Activated CD8-positive, alpha-beta T cell treated with anti-CD3 and anti-CD28 coated beads for 36 hours (primary cell): ENCODE results near the gene CDKN1B. TPM values are rescaled to one million over a fixed set of nuclear protein-coding genes. Genes with fewer than 3 reads are reported as not detected.

Experiments used
- ATAC-seq: fragments of 200-7000 bp; cut with Tn5 transposase; one replicate; pipeline ENCODE4 v1.10.0; 2021; ENCODE audit warnings: mild to moderate bottlenecking, moderate library complexity
- CTCF ChIA-PET: fragments of 350-600 bp; sonication (Branson Sonifier 250); formaldehyde crosslinking; loops from one replicate; lab custom pipeline; 2021; ENCODE audit warnings: antibody characterized with exemption; lab: Charles Lee
- POLR2A ChIA-PET: fragments of 350-600 bp; sonication (Branson Sonifier 250); formaldehyde crosslinking; loops from one replicate; lab custom pipeline; 2021; ENCODE audit warnings: antibody characterized with exemption; lab: Charles Lee
- DNase-seq: peaks from one replicate; pipeline ENCODE4 v3.0.0-alpha.2; 2020
- H3K27ac Mint-ChIP-seq: one replicate; pipeline ENCODE4 v1.8.0; 2021; ENCODE audit warnings: mild to moderate bottlenecking, mixed read lengths
- H3K27me3 Mint-ChIP-seq: one replicate; pipeline ENCODE4 v1.8.0; 2021; ENCODE audit warnings: mixed read lengths
- H3K36me3 Mint-ChIP-seq: one replicate; pipeline ENCODE4 v1.8.0; 2021; ENCODE audit warnings: low read depth, mixed read lengths
- H3K4me1 Mint-ChIP-seq: one replicate; pipeline ENCODE4 v1.8.0; 2021; ENCODE audit warnings: low read depth, mixed read lengths
- H3K4me3 Mint-ChIP-seq: one replicate; pipeline ENCODE4 v1.8.0; 2021; ENCODE audit warnings: mild to moderate bottlenecking, moderate library complexity, mixed read lengths
- H3K9me3 Mint-ChIP-seq: one replicate; pipeline ENCODE4 v1.8.0; 2021; ENCODE audit warnings: mixed read lengths
- CTCF ChIP-seq: fragments of 200-600 bp; IDR thresholded peaks from one replicate; pipeline ENCODE4 v1.8.0; 2022; ENCODE audit warnings: antibody characterized with exemption, mild to moderate bottlenecking
- intact Hi-C: fragments of 100-400 bp; cut with micrococcal nuclease; formaldehyde crosslinking; loops from one replicate; pipeline ENCODE4 v1.10.0; 2022
- total RNA-seq, 2 experiments: library from RNA; stranded (reverse); gene quantifications; one replicate each; pipeline ENCODE4 v1.2.3, GENCODE V29; 2021

CDKN1B gene
- total RNA-seq, 2 experiments from 2014 or later: 39.9 to 40.8 TPM

GRCh38 chr12:12723681-12724420 is 6.7 kb downstream of the CDKN1B start:
- no peak for ATAC-seq
- no peaks in the 10 kb centered on the region for H3K9me3 Mint-ChIP-seq
- no peak for TF ChIP-seq CTCF
- peak overlapping the region; percentile 99 for H3K27ac Mint-ChIP-seq
- H3K36me3 Mint-ChIP-seq: peaks cover 70% of the 10 kb centered on the region
- peak; percentile 31 for DNase-seq
- intact Hi-C loops: no loop called here
- peak overlapping the region; percentile 86 for H3K4me3 Mint-ChIP-seq
- no peaks in the 10 kb centered on the region for H3K27me3 Mint-ChIP-seq
- peaks cover 39% of the 10 kb centered on the region for H3K4me1 Mint-ChIP-seq
- ChIA-PET POLR2A (interaction anchor here (0.6 to 7.2 kb wide), 15 partner anchors 9 to 1662 kb away, joined by 3 to 101 read pairs (median 4); partner anchors contain the start of genes BORCS5, CDKN1B, DUSP16 and GPR19), CTCF (interaction anchor here (1.7 to 2.8 kb wide), 2 partner anchors 10 to 13 kb away, joined by 3 to 11 read pairs; no protein-coding TSS in a partner anchor)

GRCh38 chr12:12724421-12725085 is 7.4 kb downstream of the CDKN1B start:
- Mint-ChIP-seq H3K27ac (peak overlapping the region; percentile 99), H3K9me3 (no peaks in the 10 kb centered on the region), H3K27me3 (no peaks in the 10 kb centered on the region), H3K36me3 (peaks cover 66% of the 10 kb centered on the region), H3K4me1 (peaks cover 42% of the 10 kb centered on the region), H3K4me3 (peak overlapping the region; percentile 86)
- TF ChIP-seq CTCF: no peak
- intact Hi-C loops: loop anchor here (1.0 kb wide), 1 partner anchor 7 kb away; the partner anchor contains the start of gene CDKN1B
- ATAC-seq (peak; percentile 0), DNase-seq (no peak)
- CTCF ChIA-PET: interaction anchor here (1.1 to 4.0 kb wide), 3 partner anchors 12 to 366 kb away, joined by 5 to 55 read pairs (median 11); no protein-coding TSS in a partner anchor
- POLR2A ChIA-PET: interaction anchor here (0.7 to 7.2 kb wide), 14 partner anchors 10 to 1661 kb away, joined by 3 to 101 read pairs (median 4); partner anchors contain the start of genes BORCS5, CDKN1B and DUSP16

GRCh38 chr12:12725086-12725955 is 8.2 kb downstream of the CDKN1B start:
- intact Hi-C loops: loop anchor here (1.0 kb wide), 1 partner anchor 8 kb away; the partner anchor contains the start of gene CDKN1B
- no peaks in the 10 kb centered on the region for H3K27me3 Mint-ChIP-seq
- H3K36me3 Mint-ChIP-seq: peaks cover 65% of the 10 kb centered on the region
- H3K27ac Mint-ChIP-seq: peak overlapping the region; percentile 99
- no peak for TF ChIP-seq CTCF
- peak overlapping the region; percentile 86 for H3K4me3 Mint-ChIP-seq
- DNase-seq (peak; percentile 97), ATAC-seq (peak; percentile 72)
- H3K9me3 Mint-ChIP-seq: no peaks in the 10 kb centered on the region
- ChIA-PET CTCF (interaction anchor here (1.0 to 4.0 kb wide), 5 partner anchors 9 to 369 kb away, joined by 4 to 55 read pairs (median 5); partner anchors contain the start of genes BORCS5 and CDKN1B), POLR2A (interaction anchor here (0.7 to 7.2 kb wide), 14 partner anchors 11 to 1660 kb away, joined by 3 to 101 read pairs (median 4); partner anchors contain the start of genes BORCS5, CDKN1B, DUSP16 and GPR19)
- peaks cover 48% of the 10 kb centered on the region for H3K4me1 Mint-ChIP-seq

- intact Hi-C loops: loop anchor here (1.0 kb wide), 1 partner anchor 9 kb away; the partner anchor contains the start of gene CDKN1B
- H3K9me3 Mint-ChIP-seq: no peaks in the 10 kb centered on the region
- TF ChIP-seq CTCF: no peak
- peaks cover 57% of the 10 kb centered on the region for H3K36me3 Mint-ChIP-seq
- DNase-seq: no peak
- peaks cover 42% of the 10 kb centered on the region for H3K4me1 Mint-ChIP-seq
- H3K27me3 Mint-ChIP-seq: no peaks in the 10 kb centered on the region
- ChIA-PET CTCF (interaction anchor here (0.6 to 4.0 kb wide), 7 partner anchors 9 to 370 kb away, joined by 3 to 55 read pairs (median 5); partner anchors contain the start of genes BORCS5 and CDKN1B), POLR2A (interaction anchor here (0.7 to 7.2 kb wide), 12 partner anchors 10 to 369 kb away, joined by 3 to 101 read pairs (median 6); partner anchors contain the start of genes BORCS5, CDKN1B and GPR19)
- H3K27ac Mint-ChIP-seq: peak overlapping the region; percentile 97
- H3K4me3 Mint-ChIP-seq: peak overlapping the region; percentile 86
- no peak for ATAC-seq
Measured at GRCh38 chr12:12725956-12726554, 8.9 kb downstream of the CDKN1B start.
